Hepatocyte (in vitro differentiated cells): ENCODE data around the gene OSBPL6. TPM values are rescaled to one million over a fixed set of nuclear protein-coding genes. Genes with fewer than 3 reads are reported as not detected.

ENCODE experiments used
- DNase-seq: peaks from one replicate; pipeline ENCODE4 v3.0.0-alpha.2; 2016; ENCODE audit warnings: low spot score
- H2AFZ ChIP-seq: fragments of 200-600 bp; sonication (generic); 2 replicates; pipeline ENCODE4 v1.6.0; 2016; ENCODE audit warnings: antibody characterized with exemption, mild to moderate bottlenecking
- H3K27ac ChIP-seq: fragments of 200-600 bp; sonication (generic); 2 replicates; pipeline ENCODE4 v1.5.1; 2016; ENCODE audit warnings: mild to moderate bottlenecking
- H3K27me3 ChIP-seq: fragments of 200-600 bp; sonication (generic); 2 replicates; pipeline ENCODE4 v1.6.1; 2016
- H3K36me3 ChIP-seq: fragments of 200-600 bp; sonication (generic); replicated peaks from 2 replicates; pipeline ENCODE4 v1.5.1; 2016; ENCODE audit warnings: low read depth; ENCODE audit not compliant: insufficient read depth
- H3K4me1 ChIP-seq: fragments of 200-600 bp; sonication (generic); 2 replicates; pipeline ENCODE4 v1.5.1; 2016; ENCODE audit warnings: mild to moderate bottlenecking, moderate library complexity; ENCODE audit not compliant: insufficient read depth
- H3K4me2 ChIP-seq: fragments of 200-600 bp; sonication (generic); 2 replicates; pipeline ENCODE4 v1.6.0; 2016
- H3K4me3 ChIP-seq: fragments of 200-600 bp; sonication (generic); 2 replicates; pipeline ENCODE4 v1.5.1; 2016; ENCODE audit warnings: mild to moderate bottlenecking
- H3K79me2 ChIP-seq: fragments of 200-600 bp; sonication (generic); 2 replicates; pipeline ENCODE4 v1.6.0; 2017; ENCODE audit warnings: mild to moderate bottlenecking
- H3K9me2 ChIP-seq: fragments of 200-600 bp; sonication (generic); replicated peaks from 2 replicates; pipeline ENCODE4 v1.6.0; 2017; ENCODE audit warnings: mild to moderate bottlenecking; ENCODE audit not compliant: insufficient read depth
- H3K9me3 ChIP-seq: fragments of 200-600 bp; sonication (generic); 2 replicates; pipeline ENCODE4 v1.5.1; 2016; ENCODE audit warnings: low read depth, mild to moderate bottlenecking
- H4K20me1 ChIP-seq: fragments of 200-600 bp; sonication (generic); 2 replicates; pipeline ENCODE4 v1.6.0; 2016; ENCODE audit warnings: mild to moderate bottlenecking; ENCODE audit not compliant: insufficient read depth, poor library complexity, severe bottlenecking
- CTCF ChIP-seq: fragments of 200-600 bp; sonication (generic); IDR thresholded peaks from 2 replicates; pipeline ENCODE4 v1.5.1; 2016; ENCODE audit warnings: antibody characterized with exemption, mild to moderate bottlenecking; ENCODE audit not compliant: poor library complexity
- EZH2 ChIP-seq: fragments of 200-600 bp; sonication (generic); IDR thresholded peaks from 2 replicates; pipeline ENCODE4 v1.6.1; 2016; ENCODE audit warnings: antibody characterized with exemption, mild to moderate bottlenecking, borderline replicate concordance
- EZH2phosphoT487 ChIP-seq: fragments of 200-600 bp; sonication (generic); IDR thresholded peaks from one replicate; pipeline ENCODE4 v1.6.1; 2018; ENCODE audit warnings: antibody characterized with exemption, mild to moderate bottlenecking, low read depth, moderate library complexity; ENCODE audit not compliant: unreplicated experiment, severe bottlenecking
- WGBS: methylation state at CpG from one replicate; pipeline ENCODE4 v1.1.6; 2016; ENCODE audit warnings: low lambda C conversion rate; ENCODE audit errors: missing lambda C conversion rate; 5-methylcytosine and 5-hydroxymethylcytosine counted together
- polyA plus RNA-seq: library from polyadenylated mRNA; unstranded; fragments of >200 nt; fragmentation: Nextera tagmentation; extraction: Ambion mirVana; gene quantifications from 2 replicates; pipeline ENCODE4 v1.2.1, GENCODE V29; 2016
- total RNA-seq: library from RNA; depleted of rRNA; stranded (reverse); fragments of >200 nt; gene quantifications from 2 replicates; pipeline ENCODE4 v1.2.3, GENCODE V29; 2014

Gene OSBPL6
- total and polyA plus RNA-seq, 2 experiments from 2014 or later, result 2.5 to 3.0 TPM

- no peak overlapping the region for H2AFZ ChIP-seq
- no peaks in the 10 kb centered on the region for H3K9me3 ChIP-seq
- H3K27ac ChIP-seq, result no peak overlapping the region
- no peak overlapping the region for H3K4me3 ChIP-seq
- no peaks in the 10 kb centered on the region for H3K36me3 ChIP-seq
- no peak for TF ChIP-seq CTCF
- no peak for TF ChIP-seq EZH2phosphoT487
- no peak for TF ChIP-seq EZH2
- H4K20me1 ChIP-seq, result no peaks in the 10 kb centered on the region
- no peaks in the 10 kb centered on the region for H3K27me3 ChIP-seq
- H3K79me2 ChIP-seq, result no peaks in the 10 kb centered on the region
- WGBS, result 84% methylated on average over 4 of the region's 4 CpGs
- H3K4me1 ChIP-seq, result peaks cover 8% of the 10 kb centered on the region
- no peak overlapping the region for H3K4me2 ChIP-seq
- no peaks in the 10 kb centered on the region for H3K9me2 ChIP-seq
- no peak for DNase-seq
Measured at GRCh38 chr2:178238154-178238521, 43.8 kb downstream of the OSBPL6 start.

DNA sequence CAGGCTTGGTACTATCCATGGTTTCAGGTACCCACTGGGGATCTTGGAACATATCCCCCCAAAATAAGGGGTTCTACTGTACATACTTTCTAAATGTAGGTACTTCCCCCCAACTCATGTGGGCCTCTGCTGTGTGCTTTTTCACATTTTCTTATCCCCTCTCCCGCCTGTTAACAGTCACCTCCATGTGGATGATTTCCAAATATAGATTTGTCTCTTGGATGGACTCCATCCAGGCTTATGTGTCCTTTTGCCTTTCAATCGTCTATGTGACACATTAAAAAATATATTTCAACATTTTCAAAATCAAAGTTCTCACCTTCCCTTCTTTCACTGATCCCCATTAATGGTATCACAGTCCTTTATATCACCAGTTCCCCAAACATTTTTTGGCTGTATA is 44.4 kb downstream of the OSBPL6 start:
- no peaks in the 10 kb centered on the region for H3K9me3 ChIP-seq
- no peak overlapping the region for H2AFZ ChIP-seq
- no peaks in the 10 kb centered on the region for H3K9me2 ChIP-seq
- H3K4me3 ChIP-seq, result no peak overlapping the region
- no peaks in the 10 kb centered on the region for H3K79me2 ChIP-seq
- WGBS, result 90% methylated on average over 2 of the region's 2 CpGs
- H3K27me3 ChIP-seq, result no peaks in the 10 kb centered on the region
- H3K4me1 ChIP-seq, result peaks cover 8% of the 10 kb centered on the region
- no peaks in the 10 kb centered on the region for H4K20me1 ChIP-seq
- DNase-seq, result no peak
- H3K27ac ChIP-seq, result no peak overlapping the region
- H3K4me2 ChIP-seq, result no peak overlapping the region
- TF ChIP-seq EZH2phosphoT487 (no peak), CTCF (no peak), EZH2 (no peak)
- H3K36me3 ChIP-seq, result no peaks in the 10 kb centered on the region

DNA sequence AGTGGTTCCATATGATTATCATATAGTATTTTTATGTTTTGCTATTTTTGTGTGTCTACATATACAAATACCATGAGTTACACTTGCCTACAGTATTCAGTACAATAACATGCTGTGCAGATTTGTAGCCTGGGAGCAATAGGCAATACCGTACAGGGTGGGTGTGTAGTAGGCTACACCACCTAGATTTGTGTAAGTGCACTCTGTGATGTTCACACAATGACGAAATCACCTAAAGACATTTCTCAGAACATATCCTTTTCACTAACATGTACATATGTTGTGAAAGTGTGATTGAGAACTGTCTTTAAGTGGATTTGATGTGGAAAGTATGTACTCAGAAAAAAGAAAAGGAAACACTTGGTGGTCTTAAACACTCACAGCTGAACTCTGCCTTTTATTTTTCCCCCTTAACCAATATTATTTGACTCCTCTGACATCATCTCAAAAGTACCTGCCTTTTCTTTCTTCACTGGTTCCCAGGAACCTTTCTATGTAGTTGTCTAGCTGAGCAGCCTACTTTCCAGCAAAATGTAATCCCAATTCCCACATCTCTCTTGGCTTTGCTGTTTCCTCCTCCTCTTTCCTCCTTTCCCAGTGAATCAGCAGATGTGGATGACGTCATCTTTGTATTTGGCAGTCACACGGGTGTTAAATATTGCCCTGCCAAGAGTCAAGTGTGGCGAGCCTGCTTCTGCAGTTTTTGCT is 47.7 kb downstream of the OSBPL6 start:
- Histone ChIP-seq H3K4me1 (peaks cover 8% of the 10 kb centered on the region), H3K79me2 (no peaks in the 10 kb centered on the region), H3K27ac (peak overlapping the region; percentile 35), H3K27me3 (no peaks in the 10 kb centered on the region), H3K36me3 (no peaks in the 10 kb centered on the region), H3K4me2 (no peak overlapping the region), H3K9me3 (no peaks in the 10 kb centered on the region), H3K4me3 (no peak overlapping the region), H3K9me2 (no peaks in the 10 kb centered on the region), H4K20me1 (no peaks in the 10 kb centered on the region), H2AFZ (no peak overlapping the region)
- TF ChIP-seq CTCF (no peak), EZH2 (no peak), EZH2phosphoT487 (no peak)
- DNase-seq, result peak; percentile 61
- WGBS, result 51% methylated on average over 5 of the region's 5 CpGs

GRCh38 chr2:178242552-178242883 is 48.2 kb downstream of the OSBPL6 start:
- WGBS, result 97% methylated on average over 2 of the region's 2 CpGs
- Histone ChIP-seq H3K27ac (no peak overlapping the region), H4K20me1 (no peaks in the 10 kb centered on the region), H3K79me2 (no peaks in the 10 kb centered on the region), H2AFZ (no peak overlapping the region), H3K4me1 (peaks cover 8% of the 10 kb centered on the region), H3K4me2 (no peak overlapping the region), H3K4me3 (no peak overlapping the region), H3K9me2 (no peaks in the 10 kb centered on the region), H3K9me3 (no peaks in the 10 kb centered on the region), H3K36me3 (no peaks in the 10 kb centered on the region), H3K27me3 (no peaks in the 10 kb centered on the region)
- no peak for DNase-seq
- TF ChIP-seq EZH2, result no peak
